C4-2B (cell line): ENCODE measurements around the gene DNM3.
A peak's percentile ranks its signal among the peaks of the same experiment; 100 is the strongest.

Source experiments
- H3K27ac ChIP-seq: fragments of 450-650 bp; 2 replicates; pipeline ENCODE4 v1.5.1; 2017
- CTCF ChIP-seq: fragments of 450-650 bp; conservative IDR thresholded peaks from 2 replicates; pipeline ENCODE4 v1.5.1; 2017; ENCODE audit warnings: mild to moderate bottlenecking
- ZFX ChIP-seq: fragments of 450-650 bp; IDR thresholded peaks from 2 replicates; pipeline ENCODE4 v1.6.1; 2017

DNM3 gene

GRCh38 chr1:171819946-171820345, 21.4 kb upstream of the DNM3 start:
- TF ChIP-seq CTCF (no peak), ZFX (no peak)

GRCh38 chr1:171826973-171827372, 14.3 kb upstream of the DNM3 start:
- no peak for TF ChIP-seq CTCF
- no peak for TF ChIP-seq ZFX
- no peak overlapping the region for H3K27ac ChIP-seq

More at GRCh38 chr1:171819946-171820345, 21.4 kb upstream of the DNM3 start:
- H3K27ac ChIP-seq = no peak overlapping the region

GRCh38 chr1:171828794-171829193, 12.5 kb upstream of the DNM3 start:
- TF ChIP-seq ZFX (no peak), CTCF (no peak)
- H3K27ac ChIP-seq = no peak overlapping the region

- no peak for TF ChIP-seq ZFX
- no peak for TF ChIP-seq CTCF
- no peak overlapping the region for H3K27ac ChIP-seq
Observed at GRCh38 chr1:171833091-171833825, 8.0 kb upstream of the DNM3 start.

- TF ChIP-seq ZFX = no peak
- no peak for TF ChIP-seq CTCF
Observed at GRCh38 chr1:171834821-171835220, 6.5 kb upstream of the DNM3 start.

GRCh38 chr1:171835891-171836290, 5.4 kb upstream of the DNM3 start:
- no peak overlapping the region for H3K27ac ChIP-seq
- TF ChIP-seq ZFX (no peak), CTCF (no peak)

More at GRCh38 chr1:171834821-171835220, 6.5 kb upstream of the DNM3 start:
- no peak overlapping the region for H3K27ac ChIP-seq

- TF ChIP-seq ZFX (no peak), CTCF (no peak)
- H3K27ac ChIP-seq = peak overlapping the region; percentile 39; the same call in 1 of the 2 replicates
Observed at GRCh38 chr1:171841931-171842761, 848 bp downstream of the DNM3 start.
